ENCODE data around the gene LDHAL6B. TPM values are rescaled to one million over a fixed set of nuclear protein-coding genes. Genes with fewer than 3 reads are reported as not detected.

LDHAL6B gene
- total RNA-seq, 1 experiment from 2014 or later = not detected

DNA sequence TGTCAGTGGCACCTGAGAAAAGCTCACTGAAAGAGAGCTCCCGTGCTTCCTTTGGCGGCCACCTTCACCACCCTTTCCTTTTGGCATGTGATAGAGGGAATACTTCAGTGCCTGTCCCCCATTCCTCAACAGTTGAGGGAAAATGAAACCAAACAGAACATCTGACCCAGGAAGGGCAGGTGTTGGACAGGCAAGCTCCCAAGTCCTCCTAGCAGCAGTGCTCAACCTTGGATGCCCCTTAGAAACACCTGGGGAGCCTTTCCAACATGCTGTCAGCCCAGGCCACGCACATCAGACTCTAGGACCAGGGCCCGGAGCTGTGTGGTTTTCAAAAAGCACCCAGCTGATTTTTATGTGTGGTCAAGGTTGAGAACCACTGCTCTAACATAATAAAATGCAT lies 22.4 kb downstream of the LDHAL6B start:
- DNase-seq = no peak
- H3K9me3 ChIP-seq = no peaks in the 10 kb centered on the region
- H3K36me3 ChIP-seq = peaks cover 16% of the 10 kb centered on the region
- H3K27me3 ChIP-seq = no peaks in the 10 kb centered on the region
- no peak overlapping the region for H3K4me3 ChIP-seq

- no peak overlapping the region for H3K4me3 ChIP-seq
Observed at GRCh38 chr15:59229453-59229852, 22.8 kb downstream of the LDHAL6B start.

DNA sequence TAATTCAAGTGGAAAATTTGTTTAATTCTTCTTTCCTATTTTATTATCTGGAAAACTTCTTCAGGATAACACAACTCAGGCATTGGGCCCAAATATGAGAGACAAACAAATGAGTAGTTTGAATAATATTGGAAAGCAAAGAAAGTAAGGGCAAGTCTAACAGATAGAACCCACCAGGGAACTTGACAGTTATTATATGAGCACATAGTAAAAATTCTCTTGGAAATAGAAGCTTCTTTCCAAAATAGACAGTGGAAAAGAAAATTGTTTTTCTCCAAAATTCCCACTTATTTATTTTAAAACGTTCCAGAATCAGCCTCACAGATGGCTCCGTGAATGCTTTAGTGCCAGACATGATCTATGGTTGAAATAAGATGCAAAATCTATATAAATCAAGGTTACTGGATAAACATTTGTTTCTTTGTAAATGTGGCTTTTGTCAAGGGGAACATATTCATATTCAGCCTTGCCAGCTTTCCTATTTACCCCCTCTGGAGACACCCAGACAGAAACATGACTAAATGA lies 23.9 kb downstream of the LDHAL6B start:
- H3K4me3 ChIP-seq = no peak overlapping the region
- no peaks in the 10 kb centered on the region for H3K27me3 ChIP-seq
- H3K36me3 ChIP-seq = peaks cover 11% of the 10 kb centered on the region
- H3K9me3 ChIP-seq = no peaks in the 10 kb centered on the region
- DNase-seq = no peak

More at GRCh38 chr15:59229453-59229852, 22.8 kb downstream of the LDHAL6B start:
- no peaks in the 10 kb centered on the region for H3K9me3 ChIP-seq
- H3K27me3 ChIP-seq = no peaks in the 10 kb centered on the region
- DNase-seq = no peak
- peaks cover 12% of the 10 kb centered on the region for H3K36me3 ChIP-seq

- Histone ChIP-seq H3K27me3 (no peaks in the 10 kb centered on the region), H3K9me3 (no peaks in the 10 kb centered on the region), H3K36me3 (peaks cover 4% of the 10 kb centered on the region), H3K4me3 (no peak overlapping the region)
- DNase-seq = no peak
Observed at GRCh38 chr15:59232476-59232875, 25.8 kb downstream of the LDHAL6B start.

DNA sequence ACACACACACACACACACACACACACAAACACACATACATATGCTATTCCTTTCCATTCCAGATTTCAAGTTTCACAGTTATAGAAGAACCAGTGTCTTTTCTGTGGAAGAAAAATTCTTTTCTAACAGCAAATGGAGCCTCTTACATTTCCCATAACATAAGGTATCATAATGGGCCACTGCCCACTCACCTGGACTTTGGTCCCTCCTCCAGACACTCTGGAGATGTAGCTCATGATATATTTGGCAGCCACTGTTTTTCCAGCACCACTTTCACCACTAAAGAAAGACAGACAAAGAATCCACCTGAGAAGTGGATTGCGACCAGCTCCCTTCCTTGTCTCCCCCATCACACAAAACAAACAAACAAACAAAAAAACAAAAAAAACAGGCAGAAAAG lies 29.8 kb downstream of the LDHAL6B start:
- H3K9me3 ChIP-seq = no peaks in the 10 kb centered on the region
- H3K4me3 ChIP-seq = no peak overlapping the region
- no peaks in the 10 kb centered on the region for H3K27me3 ChIP-seq
- DNase-seq = no peak
- H3K36me3 ChIP-seq = peaks cover 3% of the 10 kb centered on the region; the same call in 1 of the 2 replicates

GRCh38 chr15:59237119-59237855 lies 30.6 kb downstream of the LDHAL6B start:
- no peaks in the 10 kb centered on the region for H3K36me3 ChIP-seq
- H3K27me3 ChIP-seq = no peaks in the 10 kb centered on the region
- no peak for DNase-seq
- no peak overlapping the region for H3K4me3 ChIP-seq
- H3K9me3 ChIP-seq = no peaks in the 10 kb centered on the region

- H3K27me3 ChIP-seq = no peaks in the 10 kb centered on the region
- no peaks in the 10 kb centered on the region for H3K36me3 ChIP-seq
- H3K4me3 ChIP-seq = no peak overlapping the region
- no peak for DNase-seq
- no peaks in the 10 kb centered on the region for H3K9me3 ChIP-seq
Observed at GRCh38 chr15:59237924-59238331, 31.3 kb downstream of the LDHAL6B start.

- H3K27me3 ChIP-seq = no peaks in the 10 kb centered on the region
- no peaks in the 10 kb centered on the region; the same call in 1 of the 2 replicates for H3K36me3 ChIP-seq
- H3K4me3 ChIP-seq = no peak overlapping the region
- DNase-seq = no peak
- no peaks in the 10 kb centered on the region for H3K9me3 ChIP-seq
Observed at GRCh38 chr15:59240036-59240435, 33.4 kb downstream of the LDHAL6B start.

- no peak overlapping the region for H3K4me3 ChIP-seq
- no peaks in the 10 kb centered on the region; the same call in 1 of the 2 replicates for H3K36me3 ChIP-seq
- no peak for DNase-seq
- H3K27me3 ChIP-seq = no peaks in the 10 kb centered on the region
- H3K9me3 ChIP-seq = no peaks in the 10 kb centered on the region
Observed at GRCh38 chr15:59242649-59243048, 36.0 kb downstream of the LDHAL6B start.

GRCh38 chr15:59243622-59244021 lies 37.0 kb downstream of the LDHAL6B start:
- H3K36me3 ChIP-seq = no peaks in the 10 kb centered on the region; the same call in 1 of the 2 replicates
- no peaks in the 10 kb centered on the region for H3K27me3 ChIP-seq
- no peaks in the 10 kb centered on the region for H3K9me3 ChIP-seq
- no peak for DNase-seq
- H3K4me3 ChIP-seq = no peak overlapping the region

DNA sequence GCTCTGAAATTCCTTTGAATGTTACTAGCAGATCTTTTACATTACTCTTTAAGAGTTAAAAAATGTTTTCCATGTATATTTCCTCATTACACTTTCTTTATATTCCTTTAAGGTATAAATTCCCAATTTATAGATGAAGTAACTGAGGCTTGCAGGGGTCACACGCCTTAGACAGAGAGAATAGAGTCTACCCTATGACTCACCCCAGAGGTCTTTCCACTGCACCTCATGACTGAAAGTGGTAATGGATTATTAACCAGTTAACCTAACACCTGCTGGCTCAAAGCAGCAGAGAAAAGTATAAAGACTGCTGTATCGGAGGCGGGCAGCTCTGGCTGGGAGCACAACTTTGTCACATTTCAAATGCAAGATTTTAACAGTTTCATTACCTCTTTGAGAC lies 37.7 kb downstream of the LDHAL6B start:
- H3K4me3 ChIP-seq = no peak overlapping the region
- H3K27me3 ChIP-seq = no peaks in the 10 kb centered on the region
- DNase-seq = no peak
- H3K36me3 ChIP-seq = no peaks in the 10 kb centered on the region; the same call in 1 of the 2 replicates
- H3K9me3 ChIP-seq = no peaks in the 10 kb centered on the region

DNA sequence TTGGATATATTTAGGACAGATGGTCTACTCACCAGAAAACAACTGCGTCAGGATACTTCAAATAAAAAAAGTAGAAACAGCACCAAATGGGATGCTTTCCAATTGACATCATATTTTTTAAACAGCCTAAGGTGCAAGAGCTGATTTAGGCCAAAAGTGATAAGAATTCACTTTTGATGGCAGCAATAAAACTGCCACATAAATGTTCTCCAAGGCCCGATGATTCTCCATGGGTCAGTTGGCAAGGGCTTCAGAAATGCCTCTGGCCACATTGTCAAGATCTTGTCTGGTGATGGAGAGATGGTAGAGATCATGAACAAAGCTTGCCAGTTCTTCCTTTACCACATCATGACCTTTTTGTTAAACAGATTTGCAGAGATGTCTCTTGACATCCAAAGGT lies 38.9 kb downstream of the LDHAL6B start:
- Histone ChIP-seq H3K9me3 (no peaks in the 10 kb centered on the region), H3K27me3 (no peaks in the 10 kb centered on the region), H3K36me3 (peaks cover 3% of the 10 kb centered on the region), H3K4me3 (no peak overlapping the region)
- DNase-seq = no peak

DNA sequence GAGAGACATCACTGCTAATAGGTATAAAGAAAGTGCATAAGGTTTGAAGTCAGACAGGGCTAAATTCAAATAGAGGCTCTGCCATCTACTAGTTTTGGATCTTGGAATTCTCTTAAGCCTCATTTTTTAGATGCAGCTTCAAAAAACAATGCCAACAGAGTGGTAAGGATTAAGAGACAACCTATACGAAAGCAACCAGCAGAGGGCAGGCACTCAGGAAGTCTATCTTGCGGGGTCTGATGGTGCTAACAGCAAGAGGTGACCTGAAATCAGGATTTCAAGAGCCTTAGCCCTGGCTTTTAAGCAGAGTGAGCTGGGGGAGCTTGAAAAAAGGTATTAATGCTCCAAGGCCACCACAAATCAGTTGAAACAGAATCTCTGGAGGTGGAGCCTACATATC lies 40.7 kb downstream of the LDHAL6B start:
- DNase-seq = peak; percentile 55
- no peak overlapping the region for H3K4me3 ChIP-seq
- H3K27me3 ChIP-seq = no peaks in the 10 kb centered on the region
- H3K9me3 ChIP-seq = no peaks in the 10 kb centered on the region
- peaks cover 3% of the 10 kb centered on the region for H3K36me3 ChIP-seq

GRCh38 chr15:59249816-59250215 lies 43.2 kb downstream of the LDHAL6B start:
- no peaks in the 10 kb centered on the region for H3K27me3 ChIP-seq
- no peak for DNase-seq
- H3K4me3 ChIP-seq = no peak overlapping the region
- H3K36me3 ChIP-seq = peaks cover 5% of the 10 kb centered on the region
- H3K9me3 ChIP-seq = no peaks in the 10 kb centered on the region

- H3K9me3 ChIP-seq = no peaks in the 10 kb centered on the region
- no peak for DNase-seq
- peaks cover 5% of the 10 kb centered on the region for H3K36me3 ChIP-seq
- no peaks in the 10 kb centered on the region for H3K27me3 ChIP-seq
- no peak overlapping the region for H3K4me3 ChIP-seq
Observed at GRCh38 chr15:59250249-59250648, 43.6 kb downstream of the LDHAL6B start.

GRCh38 chr15:59251001-59251845 lies 44.6 kb downstream of the LDHAL6B start:
- DNase-seq = no peak
- Histone ChIP-seq H3K36me3 (peaks cover 8% of the 10 kb centered on the region), H3K27me3 (no peaks in the 10 kb centered on the region), H3K9me3 (no peaks in the 10 kb centered on the region), H3K4me3 (no peak overlapping the region)

DNA sequence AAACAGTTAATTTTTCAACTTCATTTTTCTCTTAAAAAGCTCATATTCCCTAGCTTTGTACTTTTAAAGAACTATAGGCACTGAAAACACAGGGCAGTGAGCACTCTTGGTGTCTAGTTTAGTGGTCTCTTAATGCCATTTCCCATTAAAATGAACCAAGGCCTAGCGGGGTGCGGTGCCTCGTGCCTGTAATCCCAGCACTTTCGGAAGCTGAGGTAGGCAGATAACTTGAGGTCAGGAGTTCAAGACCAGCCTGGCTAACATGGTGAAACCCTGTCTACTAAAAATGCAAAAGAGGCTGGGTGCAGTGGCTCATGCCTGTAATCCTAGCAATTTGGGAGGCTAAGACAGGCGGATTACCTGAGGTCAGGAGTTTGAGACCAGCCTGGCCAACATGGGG lies 45.5 kb downstream of the LDHAL6B start:
- DNase-seq = no peak
- no peaks in the 10 kb centered on the region for H3K9me3 ChIP-seq
- no peak overlapping the region for H3K4me3 ChIP-seq
- H3K36me3 ChIP-seq = peaks cover 12% of the 10 kb centered on the region
- H3K27me3 ChIP-seq = no peaks in the 10 kb centered on the region
